Measurements from ENCODE around the gene NOL12. TPM values are rescaled to one million over a fixed set of nuclear protein-coding genes. Genes with fewer than 3 reads are reported as not detected.

NOL12 gene
- total RNA-seq, result 26.5 and 33.2 TPM in 2 replicates

GRCh38 chr22:37686002-37686982 is at the start of gene NOL12:
Gene NOL12 (plus strand): TSS chr22:37686343. CDS start chr22:37686393, 50 bp downstream.

GRCh38 chr22:37639070-37639760 is 46.9 kb upstream of the NOL12 start, which contains the start of gene SH3BP1:
Gene SH3BP1 (plus strand): TSS chr22:37639669. CDS start chr22:37639788, 119 bp downstream.

GRCh38 chr22:37658133-37659065 is 27.7 kb upstream of the NOL12 start, which contains the start of gene PDXP:
Gene PDXP (plus strand): TSS chr22:37658723. CDS start chr22:37658783, 60 bp downstream.

GRCh38 chr22:37674951-37675929 is 10.9 kb upstream of the NOL12 start, which contains the start of gene LGALS1:
Gene LGALS1 (plus strand): TSS chr22:37675636. CDS start chr22:37675703, 67 bp downstream.

GRCh38 chr22:37696657-37697537 is 10.8 kb downstream of the NOL12 start, which contains the start of gene TRIOBP:
Gene TRIOBP (plus strand): TSS chr22:37697048. CDS start chr22:37701366, 4,318 bp downstream.

Other genes starting within 250 kb of the NOL12 start
- 2.1 and 2.7 TPM in 2 replicates for gene MFNG, start 200.0 kb upstream of the NOL12 start, total RNA-seq
- 15.7 and 20.4 TPM in 2 replicates for gene CARD10, start 166.9 kb upstream of the NOL12 start, total RNA-seq
- 14.4 and 37.9 TPM in 2 replicates for gene CDC42EP1, start 125.9 kb upstream of the NOL12 start, total RNA-seq
- not detected in 2 replicates for gene LGALS2, start 106.3 kb upstream of the NOL12 start, total RNA-seq
- gene GGA1, start 77.5 kb upstream of the NOL12 start, total RNA-seq, result 31.4 and 56.5 TPM in 2 replicates
- gene SH3BP1, start 46.7 kb upstream of the NOL12 start, total RNA-seq, result 16.4 and 95.3 TPM in 2 replicates
- 3.5 and 3.8 TPM in 2 replicates for gene PDXP, start 27.6 kb upstream of the NOL12 start, total RNA-seq
- 594 and 1,091 TPM in 2 replicates for gene LGALS1, start 10.7 kb upstream of the NOL12 start, total RNA-seq
- 26.3 and 70.3 TPM in 2 replicates for gene TRIOBP, start 10.7 kb downstream of the NOL12 start, total RNA-seq
- gene GCAT, start 121.6 kb downstream of the NOL12 start, total RNA-seq, result 8.5 and 31.8 TPM in 2 replicates
- 0.07 TPM in 1 of 2 replicates, not detected in the other for gene GALR3, start 137.0 kb downstream of the NOL12 start, total RNA-seq
- 14.4 and 21.1 TPM in 2 replicates for gene ANKRD54, start 158.0 kb downstream of the NOL12 start, total RNA-seq
- 387 and 417 TPM in 2 replicates for gene EIF3L, start 163.1 kb downstream of the NOL12 start, total RNA-seq
- 231 and 366 TPM in 2 replicates for gene MICALL1, start 220.0 kb downstream of the NOL12 start, total RNA-seq

All from nasal cavity respiratory epithelium epithelial cell of viscerocranial mucosa (primary cell).